Embryonic facial prominence (tissue), 1 donor: ENCODE results near the gene MMP28.

Experiments used
- DNase-seq: peaks from one replicate; pipeline ENCODE4 v3.0.0-alpha.2; 2016; ENCODE audit errors: extremely low spot score

The MMP28 gene

DNA sequence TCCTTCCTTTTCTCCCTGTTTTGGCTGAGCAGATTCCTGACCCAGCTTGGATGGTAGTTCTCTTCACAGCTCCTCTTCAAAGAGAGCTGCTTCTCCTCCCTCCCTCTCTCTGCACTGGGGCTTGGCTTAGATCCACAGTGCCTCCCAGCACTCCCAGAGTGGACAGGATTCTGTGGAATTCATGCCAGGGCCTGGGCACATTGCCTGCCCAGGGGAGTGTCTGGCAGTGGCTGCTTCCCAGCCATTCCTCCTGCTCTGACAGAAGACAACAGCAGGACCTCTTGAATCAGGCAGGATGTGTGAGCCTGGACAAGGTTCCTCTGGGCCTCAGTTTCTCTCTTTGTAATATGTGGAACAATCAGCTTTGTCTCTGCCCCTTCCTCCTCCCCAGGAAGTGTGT is 4.5 kb upstream of the MMP28 start:
- no peak for DNase-seq

DNA sequence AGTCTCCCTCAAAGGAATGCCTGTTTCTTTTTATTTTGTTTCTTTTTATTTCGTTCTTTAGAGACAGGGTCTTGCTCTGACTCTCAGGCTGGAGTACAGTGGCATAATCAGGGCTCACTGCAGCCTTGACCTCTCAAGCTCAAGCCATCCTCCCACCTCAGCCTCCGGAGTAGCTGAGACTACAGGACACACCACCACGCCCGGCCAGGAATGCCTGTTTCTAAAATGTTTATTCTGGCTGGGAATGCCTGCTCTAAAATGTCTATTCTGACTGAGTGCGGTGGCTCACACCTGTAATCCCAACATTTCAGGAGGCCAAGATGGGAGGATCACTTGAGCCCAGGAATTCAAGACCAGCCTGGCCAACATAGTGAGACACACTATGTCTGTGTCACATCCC is 2.5 kb upstream of the MMP28 start:
- DNase-seq = no peak

DNA sequence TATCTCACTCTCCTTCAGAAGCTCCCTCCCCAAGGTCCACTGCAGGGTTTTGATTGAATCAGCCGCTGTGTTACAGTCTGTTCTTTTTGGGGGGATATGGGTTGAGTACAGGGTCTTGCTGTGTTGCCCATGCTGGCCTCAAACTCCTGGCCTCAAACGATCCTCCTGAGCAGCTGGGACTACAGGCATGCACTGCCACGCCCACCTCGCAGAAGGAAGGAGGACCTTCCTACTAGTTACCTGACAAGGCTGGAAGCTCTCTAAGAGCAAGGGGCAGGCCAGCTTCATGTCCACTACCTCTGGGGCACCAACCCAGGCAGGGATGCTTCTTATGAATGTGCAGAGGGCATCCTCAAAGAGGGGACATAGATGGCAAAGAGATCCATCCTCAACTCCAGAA is 1.9 kb upstream of the MMP28 start:
- DNase-seq = no peak

DNA sequence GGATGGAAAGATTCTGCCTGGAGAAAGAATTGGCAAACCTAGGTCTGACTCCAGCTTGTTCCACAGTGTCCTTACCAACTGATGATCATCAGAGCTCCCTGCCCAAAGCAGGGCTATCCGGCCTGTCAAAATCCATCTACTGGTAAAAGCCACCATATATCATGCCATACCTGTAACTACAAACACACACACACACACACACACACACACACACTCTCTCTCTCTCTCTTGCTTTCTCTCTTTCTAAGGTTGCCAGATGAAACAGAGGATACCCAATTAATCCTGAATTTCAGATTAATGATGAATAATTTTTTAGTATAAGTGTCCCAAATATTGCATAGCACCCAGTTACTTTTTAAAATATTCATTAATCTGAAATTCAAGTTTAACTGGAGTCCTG is 1.5 kb upstream of the MMP28 start:
- DNase-seq = no peak

DNA sequence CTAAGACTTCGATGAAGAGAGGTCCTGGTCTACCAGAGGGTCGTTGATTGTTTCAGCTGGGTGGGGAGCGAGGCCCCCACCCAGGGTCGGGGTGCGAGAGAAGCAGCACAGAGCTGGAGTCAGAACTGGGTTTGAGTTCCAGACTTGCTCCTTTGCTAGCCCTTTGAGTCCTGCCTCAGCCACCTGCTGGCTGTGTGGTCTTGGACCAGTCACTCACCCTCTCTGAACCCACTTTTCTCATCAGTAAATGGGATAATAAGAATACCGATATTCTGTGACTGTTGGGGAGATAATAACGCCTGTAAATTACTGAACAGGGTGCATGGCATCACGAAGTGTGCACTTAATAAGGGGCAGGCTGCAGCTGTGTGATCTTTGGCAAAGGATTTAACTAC is 427 bp upstream of the MMP28 start:
- no peak for DNase-seq

DNA sequence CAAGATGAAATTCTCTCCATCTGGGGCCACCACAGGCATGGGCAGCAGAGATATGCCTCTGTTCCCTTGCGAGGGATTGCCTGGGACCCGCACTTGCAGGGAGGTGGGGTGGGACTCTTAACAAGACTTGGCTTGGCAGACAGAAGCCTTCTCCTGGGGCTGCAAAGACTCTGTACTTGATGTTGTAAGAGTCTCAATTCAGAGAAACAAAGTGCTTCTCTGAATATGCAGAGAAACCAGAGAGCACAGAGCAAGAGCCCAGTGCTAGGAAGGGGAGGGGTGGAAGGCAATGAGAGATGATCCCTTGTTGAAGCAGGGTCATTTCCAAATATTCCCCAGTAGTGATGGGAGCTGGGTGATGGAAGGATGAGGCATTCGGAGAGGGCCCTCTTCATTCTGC is 2.2 kb downstream of the MMP28 start:
- no peak for DNase-seq

DNA sequence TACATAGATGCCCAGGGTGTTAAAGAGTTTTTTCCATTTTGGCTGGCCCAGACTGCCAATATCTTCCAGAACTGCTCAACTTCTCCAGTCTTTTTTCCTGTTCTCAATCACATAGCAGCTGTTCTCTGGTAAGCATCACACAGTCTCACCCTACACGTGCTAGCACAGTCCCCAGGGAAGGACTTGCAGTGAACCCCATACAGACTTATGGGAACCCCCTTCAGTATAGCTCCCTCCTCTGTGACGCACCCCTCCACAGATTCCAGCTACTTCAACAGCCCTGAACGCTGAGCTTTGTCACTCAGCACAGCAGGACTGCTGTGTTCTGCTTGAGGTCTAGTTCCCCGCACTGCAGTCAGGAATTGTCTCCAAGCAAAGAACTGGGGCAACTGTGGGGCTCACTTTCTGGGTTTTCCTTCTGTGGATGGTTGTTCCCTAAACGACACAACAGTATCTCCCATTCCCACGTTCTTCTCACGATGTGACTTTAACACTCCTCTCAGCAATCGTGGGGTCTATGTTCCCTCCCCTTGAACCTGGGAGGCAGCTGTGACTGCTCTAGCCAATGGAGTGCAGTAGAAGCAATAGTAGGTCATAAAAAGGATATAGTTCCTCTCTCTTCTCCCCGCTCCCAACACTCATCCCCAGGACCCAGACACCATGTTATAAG is 3.6 kb downstream of the MMP28 start:
- DNase-seq = no peak

DNA sequence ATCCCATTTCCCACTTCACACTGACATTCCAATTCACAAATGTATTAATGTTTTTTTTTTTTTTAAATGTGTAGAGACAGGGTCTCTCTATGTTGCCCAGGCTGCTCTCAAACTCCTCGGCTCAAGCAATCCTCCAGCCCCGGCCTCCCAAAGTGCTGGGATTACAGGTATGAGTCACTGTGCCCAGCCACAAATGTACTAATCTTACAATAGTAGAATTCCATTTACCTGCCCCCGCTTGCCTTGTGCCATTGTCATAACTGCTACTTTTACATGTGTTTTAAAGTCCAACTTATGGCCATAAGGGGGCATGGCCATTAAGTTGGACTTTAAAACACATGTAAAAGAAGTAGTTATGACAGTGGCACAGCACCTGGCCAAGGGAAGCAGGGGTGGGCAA is 4.6 kb downstream of the MMP28 start:
- no peak for DNase-seq

DNA sequence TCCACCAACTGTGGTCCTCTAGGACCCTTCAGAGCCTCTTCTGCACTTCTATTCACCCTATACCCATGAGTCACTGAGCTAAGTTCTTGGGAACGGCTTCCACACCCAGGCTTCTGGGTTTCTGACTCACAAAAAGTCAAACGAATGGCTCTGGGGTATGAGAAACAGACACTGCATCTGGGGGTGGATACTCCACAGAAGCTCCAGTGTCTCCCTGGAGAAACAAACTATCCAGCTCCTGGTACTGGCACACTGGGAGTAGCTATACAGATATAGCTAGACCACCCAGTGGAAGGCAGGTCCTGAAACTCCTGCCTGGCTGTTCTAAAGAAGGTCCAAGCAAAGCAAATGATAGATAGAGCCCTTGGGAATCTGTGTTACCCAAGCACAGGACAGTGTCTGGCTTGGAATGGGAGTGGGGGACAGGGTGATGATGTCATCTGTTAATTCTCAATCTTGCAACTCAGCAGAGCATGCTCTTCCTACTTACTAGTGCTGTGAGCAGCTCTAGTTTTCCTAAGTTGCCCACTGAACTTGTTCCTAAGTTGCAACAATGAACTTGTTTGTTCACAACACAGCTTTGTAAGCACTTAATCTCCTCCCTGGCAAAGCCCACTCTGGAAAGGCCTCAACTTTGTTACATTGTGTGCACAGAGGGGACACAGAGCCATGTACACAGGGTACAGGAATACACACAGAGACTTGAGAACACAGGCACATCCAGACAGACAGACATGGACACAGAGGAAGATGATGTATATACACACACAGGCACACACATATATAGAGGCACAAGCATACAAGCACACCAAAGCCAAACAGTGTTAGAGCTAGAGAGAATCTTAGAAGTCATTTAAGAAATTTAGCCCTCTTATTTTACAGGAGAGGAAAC is 6.7 kb downstream of the MMP28 start:
- DNase-seq = no peak

DNA sequence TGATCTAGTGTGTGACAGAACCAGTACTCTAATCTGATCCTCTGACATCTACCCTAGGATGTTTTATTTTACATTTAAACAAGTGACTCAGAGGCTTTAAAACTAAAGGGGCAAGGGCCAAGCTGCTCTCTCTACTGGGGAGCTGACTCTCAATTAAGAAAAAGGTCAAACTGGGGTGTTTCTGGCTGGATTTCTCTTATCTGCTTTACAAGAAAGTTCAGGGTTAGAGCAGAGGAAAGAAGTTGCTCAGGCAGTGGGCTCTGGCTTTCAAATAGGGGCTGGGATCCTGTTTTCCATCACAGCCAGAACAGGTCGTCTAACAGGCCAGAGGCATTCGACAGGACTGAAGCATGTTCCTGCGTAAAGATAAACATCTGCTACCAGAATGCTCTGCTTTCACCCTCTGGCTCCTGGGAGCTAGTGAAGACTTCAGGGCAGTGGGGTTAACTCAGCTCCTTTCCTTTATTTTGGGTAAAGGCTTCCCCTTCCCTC is 8.5 kb downstream of the MMP28 start:
- DNase-seq = no peak

DNA sequence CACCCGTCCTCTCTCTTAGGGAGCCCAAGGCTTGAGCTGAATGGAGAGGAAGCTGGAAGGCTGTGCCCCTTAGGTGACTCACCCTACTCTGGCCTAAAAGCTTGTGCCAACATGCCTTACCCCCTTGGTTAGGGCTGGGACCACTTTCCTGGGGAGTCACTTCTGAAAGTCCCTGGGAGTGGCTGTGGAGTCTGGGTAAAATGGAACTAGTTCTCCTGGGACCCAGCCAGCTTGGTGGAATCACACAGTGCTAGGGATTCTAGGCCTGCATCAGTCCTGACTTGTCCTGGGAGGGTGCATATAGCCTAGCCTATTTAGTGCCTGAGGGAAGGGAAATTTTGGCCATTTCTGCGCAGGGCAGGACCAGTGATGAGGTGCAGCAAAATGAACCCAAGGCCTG is 10.5 kb downstream of the MMP28 start:
- DNase-seq = no peak

DNA sequence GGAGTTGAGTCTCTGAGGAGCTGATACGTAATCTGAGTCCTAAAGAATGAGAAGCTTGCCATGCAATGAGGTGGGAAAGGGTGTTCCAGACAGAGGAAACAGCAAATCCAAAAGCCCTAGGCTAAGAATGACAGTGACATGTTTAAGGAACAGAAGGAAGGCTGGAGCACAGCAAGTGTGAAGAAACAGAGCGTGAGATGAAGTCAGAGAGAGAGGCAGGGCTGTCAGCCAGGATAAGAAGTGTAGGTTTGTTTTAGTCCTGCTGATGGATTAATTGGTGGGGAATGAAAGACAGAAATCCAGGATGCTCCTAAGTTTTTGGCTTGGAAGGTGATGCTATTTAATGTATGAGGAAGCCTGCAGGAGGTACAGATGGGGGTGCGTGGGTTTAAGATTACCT is 14.5 kb downstream of the MMP28 start:
- DNase-seq = no peak

DNA sequence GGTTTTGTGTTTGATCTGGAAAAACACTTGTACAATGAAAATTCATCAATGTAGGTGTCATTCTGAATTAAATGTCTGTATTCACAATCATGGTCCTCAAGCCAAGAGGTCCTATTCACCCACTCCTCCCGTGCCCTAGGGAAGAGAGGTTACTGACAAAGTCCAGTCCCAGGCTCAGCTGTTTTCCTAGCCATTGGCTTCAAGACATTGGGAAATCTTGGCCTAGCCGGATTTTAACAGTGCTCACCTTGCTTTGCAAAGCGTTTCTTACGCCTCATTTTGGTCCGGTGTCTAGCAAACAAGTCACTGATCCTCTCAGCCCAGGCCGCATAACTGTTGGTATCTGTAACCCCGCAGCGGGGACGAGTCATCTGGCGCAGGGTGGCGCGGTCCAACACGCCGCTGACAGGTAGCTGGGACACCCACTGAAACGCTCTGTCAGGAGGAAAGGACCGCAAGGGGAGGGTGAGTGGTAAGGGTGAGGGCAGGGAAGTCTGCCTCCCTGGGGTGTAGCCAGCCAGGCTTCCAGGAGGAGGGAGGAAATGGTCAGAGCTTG is 16.7 kb downstream of the MMP28 start:
- no peak for DNase-seq

DNA sequence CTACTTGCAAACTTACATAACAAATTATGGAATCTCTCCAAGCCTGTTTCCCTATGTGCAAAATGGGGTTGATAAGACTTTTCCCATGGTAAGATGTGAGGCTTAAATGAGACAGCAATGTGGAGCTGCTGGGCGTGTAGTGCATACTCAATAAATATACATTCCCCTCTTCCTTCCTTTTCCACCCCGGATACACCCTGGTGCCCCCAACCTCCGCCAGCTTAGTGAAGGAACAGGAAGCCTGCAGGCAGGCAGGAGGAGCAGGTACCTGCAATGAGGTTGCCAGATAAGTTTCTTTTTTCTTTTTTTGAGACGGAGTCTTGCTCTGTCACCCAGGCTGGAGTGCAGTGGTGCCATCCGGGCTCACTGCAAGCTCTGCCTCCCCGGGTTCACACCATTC is 19.9 kb downstream of the MMP28 start:
- DNase-seq = no peak

DNA sequence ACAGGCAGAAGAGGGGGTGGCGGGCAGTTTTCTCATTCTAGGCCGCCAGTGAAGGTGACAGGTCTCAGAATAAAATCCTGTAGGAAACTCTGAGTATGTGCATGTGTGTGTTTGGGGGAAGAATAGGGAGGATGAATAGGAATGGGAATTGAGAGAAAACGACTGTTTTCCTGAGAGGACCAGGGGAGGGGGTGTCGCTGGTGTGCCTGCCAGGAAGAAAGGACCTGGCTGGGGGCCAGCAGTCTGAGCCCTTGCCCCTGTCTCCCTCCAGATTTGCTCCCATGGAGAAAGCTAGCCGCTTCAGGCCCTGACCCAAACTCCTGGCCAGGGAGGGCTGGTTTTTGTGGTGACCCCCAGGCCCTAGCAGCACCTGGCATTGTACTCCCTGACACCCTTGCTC is 20.4 kb downstream of the MMP28 start:
- DNase-seq = no peak

DNA sequence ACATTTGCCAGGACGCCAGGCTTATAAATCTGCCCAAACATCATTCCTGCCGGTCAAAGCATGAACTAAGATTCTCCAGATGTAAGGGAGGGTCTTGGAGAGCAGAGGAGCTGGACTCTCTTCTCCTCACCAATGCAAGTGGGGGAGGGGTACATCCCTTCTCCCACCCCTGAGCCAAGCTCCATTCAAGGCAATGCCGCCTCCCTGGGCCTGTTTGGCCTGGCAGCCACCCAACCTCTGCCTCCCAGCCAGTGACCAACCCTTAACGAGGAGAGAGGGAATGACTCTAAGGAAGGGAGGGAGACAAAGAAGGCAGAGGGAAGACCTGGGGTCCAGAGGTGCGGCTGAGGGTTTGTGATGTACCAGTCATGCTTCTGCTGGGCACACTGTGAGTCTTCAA is 20.9 kb downstream of the MMP28 start:
- no peak for DNase-seq

DNA sequence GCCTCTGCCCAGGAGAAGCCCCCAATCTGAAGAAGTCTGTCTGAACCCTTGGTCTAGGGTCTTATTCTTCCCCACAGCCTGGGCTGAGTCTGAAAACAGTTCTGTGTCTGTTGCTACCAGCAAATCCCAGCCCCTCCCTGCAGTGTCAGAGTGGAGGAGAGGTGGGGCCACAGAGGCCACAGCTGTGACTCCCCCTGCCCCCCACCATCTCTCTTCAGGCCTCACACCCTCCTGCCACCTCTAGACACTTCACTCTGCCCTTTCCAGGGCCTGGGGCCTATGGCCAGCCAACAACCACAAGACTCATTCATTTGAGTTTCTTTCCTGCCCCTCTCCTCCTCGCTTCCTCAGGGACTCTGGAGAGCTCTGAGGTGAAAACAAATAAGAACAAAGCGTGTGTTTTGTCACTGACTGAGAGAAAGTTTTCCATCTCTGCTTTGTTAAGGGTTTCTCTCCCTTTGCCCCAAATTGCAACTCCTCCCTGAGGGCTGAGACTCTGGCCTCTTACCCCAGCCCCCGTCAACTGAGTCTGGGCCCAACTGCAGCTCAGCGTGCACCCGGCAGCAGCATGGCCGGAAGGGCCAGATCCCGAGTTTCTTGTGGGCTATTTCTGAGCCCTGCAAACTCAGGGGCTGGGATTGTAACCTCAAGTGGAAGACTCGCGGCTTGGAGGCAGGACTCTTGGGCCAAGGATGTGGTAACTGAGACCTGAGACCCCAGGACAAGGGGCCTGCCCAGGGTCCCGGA is 21.6 kb downstream of the MMP28 start:
- DNase-seq = no peak

DNA sequence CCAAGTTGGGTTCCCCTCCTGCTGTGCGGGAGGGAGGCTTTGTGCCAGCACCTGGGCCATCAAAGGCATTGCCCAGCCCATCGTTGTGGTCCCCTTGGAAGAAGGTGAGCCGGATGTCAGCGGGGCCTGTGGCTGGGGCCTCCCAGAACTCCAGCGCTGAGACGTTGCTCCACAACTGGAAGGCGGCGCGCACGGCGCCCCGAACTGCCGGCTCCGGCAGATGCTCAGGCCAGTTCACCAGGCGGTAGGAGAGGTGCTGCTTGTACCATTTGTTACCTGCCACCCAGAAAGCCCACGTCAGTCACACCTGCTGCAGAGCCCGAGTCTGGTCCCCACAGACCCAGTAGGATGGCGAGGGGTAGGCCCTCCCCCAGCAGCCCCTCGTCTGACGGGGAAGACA is 22.3 kb downstream of the MMP28 start:
- DNase-seq = no peak

DNA sequence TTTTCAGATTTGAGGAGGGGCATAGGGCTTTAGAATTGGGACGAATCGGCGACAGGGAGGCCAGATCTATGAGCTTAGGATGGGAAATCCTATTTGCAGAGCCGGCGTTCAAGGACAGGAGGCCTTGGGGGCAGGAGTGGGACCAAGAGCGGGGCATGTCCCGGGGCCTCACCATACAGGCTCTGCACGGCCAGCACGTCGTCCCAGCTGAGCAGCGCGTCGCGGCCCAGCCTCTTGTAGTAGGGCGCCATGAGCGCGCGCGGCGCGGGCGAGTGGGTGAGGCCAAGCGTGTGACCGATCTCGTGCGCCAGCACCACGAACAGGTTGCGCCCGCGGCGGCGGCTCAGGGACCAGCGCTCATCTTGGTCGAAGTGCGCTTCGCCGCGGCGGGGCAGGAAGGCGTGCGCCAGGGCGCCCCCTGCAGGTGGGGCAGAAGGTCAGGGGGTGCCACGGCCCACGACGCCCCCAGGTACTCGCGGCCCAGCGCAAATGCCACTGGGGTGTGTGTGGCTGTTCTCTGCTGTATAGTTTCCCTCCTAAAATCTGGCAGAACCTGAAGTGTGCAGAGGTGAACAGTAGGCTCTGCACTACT is 25.4 kb downstream of the MMP28 start:
- no peak for DNase-seq

DNA sequence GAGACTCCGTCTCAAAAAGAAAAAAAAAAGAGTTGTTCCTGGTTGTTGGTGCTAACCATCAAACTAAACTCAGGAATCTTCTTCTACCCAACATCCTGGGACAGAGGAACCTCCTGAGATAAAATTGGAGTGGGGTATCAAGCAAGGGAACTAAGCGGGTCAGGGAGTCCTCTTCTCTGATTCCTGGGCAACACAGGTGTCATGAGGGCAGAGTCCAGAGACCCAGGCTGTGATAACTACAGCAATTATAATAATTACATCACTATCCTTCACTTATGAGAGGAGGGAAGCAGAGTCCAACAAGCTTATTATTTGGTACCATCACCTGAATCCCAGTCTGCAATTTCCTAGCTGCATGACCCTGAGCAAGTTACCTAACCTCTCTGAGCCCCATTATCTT is 26.6 kb downstream of the MMP28 start:
- DNase-seq = no peak

DNA sequence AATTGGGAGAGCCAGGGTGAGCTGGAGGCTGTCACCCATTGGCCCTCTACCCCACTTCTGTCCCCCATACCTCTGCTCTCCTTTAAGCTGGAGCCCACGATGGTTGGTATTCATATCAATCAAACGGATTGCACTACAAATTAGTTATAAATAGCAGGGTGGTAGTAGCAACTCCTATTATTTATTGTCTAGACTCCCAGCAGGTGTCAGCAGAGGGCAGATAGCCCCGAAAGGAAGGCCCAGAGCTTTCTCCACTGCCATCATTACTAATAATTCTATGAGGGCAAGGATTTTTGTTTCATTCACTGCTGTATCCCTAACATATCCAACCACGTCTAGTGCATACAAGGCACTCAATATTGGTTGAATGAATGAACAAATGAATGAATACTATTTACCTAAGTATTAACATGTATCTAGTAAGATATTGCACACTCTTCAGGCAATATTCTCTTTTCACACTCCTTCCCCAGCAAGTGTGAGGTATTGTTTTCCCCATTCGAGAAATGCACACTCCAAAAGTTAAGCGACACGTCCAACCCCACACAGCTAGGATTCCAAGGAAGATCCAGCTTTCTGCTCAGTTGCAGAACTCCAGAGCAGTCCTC is 28.4 kb downstream of the MMP28 start:
- DNase-seq = no peak

DNA sequence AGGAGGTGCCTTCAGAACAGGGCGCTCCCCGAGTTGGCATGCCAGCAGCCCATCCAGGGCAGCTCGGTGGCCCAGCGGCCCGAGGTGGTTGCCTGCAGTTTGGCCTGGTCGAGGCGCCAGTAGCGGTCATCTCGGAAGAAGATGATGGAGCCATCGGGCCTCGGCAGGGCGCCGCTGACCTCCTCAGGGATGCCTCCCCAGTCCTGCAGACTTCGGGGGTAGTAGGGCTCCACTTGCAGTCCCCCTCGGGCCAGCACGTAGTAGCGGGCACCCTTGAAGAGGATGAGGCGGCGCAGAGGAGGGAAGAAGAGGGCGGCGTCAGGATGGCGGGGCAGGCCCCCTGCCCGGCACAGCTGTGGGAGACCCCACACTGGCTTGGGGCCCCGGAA is 29.0 kb downstream of the MMP28 start:
- DNase-seq = no peak
